MM.1S (cell line): ENCODE results near the gene CDH20.

ENCODE experiments used
- DNase-seq: peaks from one replicate; pipeline ENCODE4 v3.0.0-alpha.2; 2015
- H2AFZ ChIP-seq: fragments of 300-600 bp; sonication (generic); 2 replicates; pipeline ENCODE4 v1.6.0; 2016; ENCODE audit warnings: antibody characterized with exemption, low read length
- H3F3A ChIP-seq: fragments of 300-600 bp; sonication (generic); 2 replicates; pipeline ENCODE4 v1.6.1; 2016; ENCODE audit warnings: mild to moderate bottlenecking, antibody characterized with exemption, low read length, moderate library complexity, mixed read lengths; ENCODE audit not compliant: insufficient read depth
- H3K27ac ChIP-seq: fragments of 300-600 bp; sonication (generic); 2 replicates; pipeline ENCODE4 v1.5.1; 2016; ENCODE audit warnings: mild to moderate bottlenecking, low read length
- H3K27me3 ChIP-seq: fragments of 300-600 bp; sonication (generic); replicated peaks from 2 replicates; pipeline ENCODE4 v1.6.0; 2016; ENCODE audit warnings: low read length; ENCODE audit not compliant: insufficient read depth
- H3K36me3 ChIP-seq: fragments of 300-600 bp; sonication (generic); replicated peaks from 2 replicates; pipeline ENCODE4 v1.6.1; 2016; ENCODE audit warnings: mild to moderate bottlenecking, low read length, mixed read lengths; ENCODE audit not compliant: insufficient read depth
- H3K4me1 ChIP-seq: fragments of 300-600 bp; sonication (generic); 2 replicates; pipeline ENCODE4 v1.6.1; 2016; ENCODE audit warnings: low read length, mixed read lengths
- H3K4me2 ChIP-seq: fragments of 300-600 bp; sonication (generic); 2 replicates; pipeline ENCODE4 v1.6.0; 2016; ENCODE audit warnings: low read depth, low read length
- H3K4me3 ChIP-seq: fragments of 300-600 bp; sonication (generic); 2 replicates; pipeline ENCODE4 v1.5.1; 2016; ENCODE audit warnings: low read length, mixed read lengths
- H3K79me2 ChIP-seq: fragments of 300-600 bp; sonication (generic); 2 replicates; pipeline ENCODE4 v1.6.1; 2016; ENCODE audit warnings: mixed run types, low read length, mixed read lengths
- H3K9ac ChIP-seq: fragments of 300-600 bp; sonication (generic); 2 replicates; pipeline ENCODE4 v1.6.1; 2016; ENCODE audit warnings: low read length, mixed read lengths
- H3K9me2 ChIP-seq: fragments of 300-600 bp; sonication (generic); replicated peaks from 2 replicates; pipeline ENCODE4 v1.6.1; 2016; ENCODE audit warnings: mild to moderate bottlenecking, low read length, mixed read lengths; ENCODE audit not compliant: insufficient read depth
- H3K9me3 ChIP-seq: fragments of 300-600 bp; sonication (generic); replicated peaks from 2 replicates; pipeline ENCODE4 v1.6.1; 2016; ENCODE audit warnings: mild to moderate bottlenecking, low read length, mixed read lengths; ENCODE audit not compliant: insufficient read depth
- H4K20me1 ChIP-seq: fragments of 300-600 bp; sonication (generic); 2 replicates; pipeline ENCODE4 v1.6.1; 2016; ENCODE audit warnings: mild to moderate bottlenecking, low read length, moderate library complexity, mixed read lengths; ENCODE audit not compliant: insufficient read depth
- CTCF ChIP-seq: fragments of 300-600 bp; sonication (generic); IDR thresholded peaks from 2 replicates; pipeline ENCODE4 v1.5.1; 2016; ENCODE audit warnings: antibody characterized with exemption, low read length, mixed read lengths
- EZH2 ChIP-seq: fragments of 300-600 bp; sonication (generic); optimal IDR thresholded peaks from 2 replicates; pipeline ENCODE3; 2017; ENCODE audit warnings: low read depth, mild to moderate bottlenecking, antibody characterized with exemption, low read length, mixed read lengths
- EZH2phosphoT487 ChIP-seq: fragments of 300-600 bp; sonication (generic); IDR thresholded peaks from 2 replicates; pipeline ENCODE4 v1.6.1; 2018; ENCODE audit warnings: antibody characterized with exemption, low read length

The CDH20 gene

DNA sequence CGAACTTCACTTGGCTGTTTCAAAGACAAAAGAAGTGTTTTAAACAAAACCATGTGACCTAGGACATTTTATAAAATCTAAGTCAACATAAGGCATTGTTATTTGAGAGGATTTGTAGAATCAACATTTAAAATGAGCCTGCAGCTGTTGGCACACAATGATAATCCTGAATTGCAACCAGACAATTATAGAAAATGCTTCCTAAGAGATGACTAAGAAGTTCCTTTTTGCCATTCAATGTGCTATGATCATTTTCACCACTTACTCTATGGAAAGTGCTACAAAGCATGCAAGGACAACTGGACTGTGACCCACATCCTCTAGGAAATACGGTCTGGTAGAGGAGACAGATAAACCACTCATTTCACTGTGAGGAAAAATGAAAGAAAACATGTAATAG lies 246.4 kb downstream of the CDH20 start:
- Histone ChIP-seq H3K9ac (no peak overlapping the region), H3K36me3 (no peaks in the 10 kb centered on the region), H3K4me2 (0 out of 2 replicates have a peak overlapping the region, but pooled peaks have one; percentile 1), H3K79me2 (no peaks in the 10 kb centered on the region), H3K27me3 (no peaks in the 10 kb centered on the region), H2AFZ (no peak overlapping the region), H3K4me1 (no peaks in the 10 kb centered on the region), H3F3A (no peaks in the 10 kb centered on the region), H4K20me1 (no peaks in the 10 kb centered on the region), H3K4me3 (no peak overlapping the region), H3K9me3 (no peaks in the 10 kb centered on the region), H3K9me2 (no peaks in the 10 kb centered on the region), H3K27ac (no peak overlapping the region)
- DNase-seq = no peak
- TF ChIP-seq EZH2 (no peak), CTCF (no peak), EZH2phosphoT487 (no peak)

- TF ChIP-seq EZH2 (no peak), EZH2phosphoT487 (no peak), CTCF (no peak)
- Histone ChIP-seq H3K9ac (no peak overlapping the region), H3K9me3 (no peaks in the 10 kb centered on the region), H3K4me1 (no peaks in the 10 kb centered on the region), H4K20me1 (no peaks in the 10 kb centered on the region), H3K27me3 (no peaks in the 10 kb centered on the region), H3K27ac (no peak overlapping the region), H3K9me2 (no peaks in the 10 kb centered on the region), H2AFZ (no peak overlapping the region), H3K36me3 (no peaks in the 10 kb centered on the region), H3K4me3 (no peak overlapping the region), H3K79me2 (no peaks in the 10 kb centered on the region), H3K4me2 (no peak overlapping the region), H3F3A (no peaks in the 10 kb centered on the region)
- DNase-seq = no peak
These were observed 246.8 kb downstream of the CDH20 start for GRCh38 chr18:61580046-61580445.

DNA sequence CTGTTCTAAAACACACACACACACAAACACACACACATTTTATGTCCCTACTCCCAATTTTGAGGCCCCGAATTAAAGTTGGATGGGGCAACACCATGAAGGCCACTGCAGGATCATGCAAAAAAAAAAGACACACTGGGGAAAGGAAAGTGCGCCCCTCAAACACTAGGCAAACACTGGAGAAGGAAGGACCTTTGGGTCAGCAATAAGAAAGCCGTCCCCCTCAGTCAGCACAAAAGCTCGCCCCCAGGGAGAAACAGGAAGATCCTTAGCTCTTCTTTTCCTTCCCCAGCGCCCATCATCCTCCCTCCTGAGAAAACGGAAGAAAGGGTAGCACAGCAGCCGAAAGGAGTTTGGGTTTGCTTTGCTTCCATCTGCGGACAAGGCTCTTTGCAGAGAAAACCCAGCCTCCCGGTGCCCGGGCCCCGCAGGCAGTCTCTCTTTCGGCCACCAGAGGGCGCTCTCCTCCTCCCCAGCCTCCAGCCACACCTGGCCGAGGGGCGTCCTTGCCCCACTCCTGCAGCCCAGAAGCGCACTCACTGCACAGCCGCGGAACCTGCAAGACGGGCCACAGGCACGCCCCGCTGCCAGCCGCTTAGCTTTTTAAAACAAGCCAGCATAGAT lies 248.5 kb downstream of the CDH20 start:
- DNase-seq = peak; percentile 52
- Histone ChIP-seq H2AFZ (0 out of 2 replicates have a peak overlapping the region, but pooled peaks have one; percentile 2), H3K4me1 (no peaks in the 10 kb centered on the region), H3K4me3 (no peak overlapping the region; the same call in 1 of the 2 replicates), H3K27ac (no peak overlapping the region), H3K36me3 (no peaks in the 10 kb centered on the region), H3K79me2 (no peaks in the 10 kb centered on the region), H3K9me3 (no peaks in the 10 kb centered on the region), H3K9me2 (no peaks in the 10 kb centered on the region), H3K4me2 (peak overlapping the region; percentile 63), H3K9ac (no peak overlapping the region), H3F3A (no peaks in the 10 kb centered on the region), H3K27me3 (no peaks in the 10 kb centered on the region), H4K20me1 (no peaks in the 10 kb centered on the region)
- TF ChIP-seq EZH2 (no peak), CTCF (peak; percentile 89)
